Nasal cavity respiratory epithelium epithelial cell of viscerocranial mucosa (primary cell): ENCODE data around the gene CLMP. TPM values are rescaled to one million over a fixed set of nuclear protein-coding genes. Genes with fewer than 3 reads are reported as not detected.

Experiments used
- total RNA-seq: library from RNA; depleted of rRNA; stranded (reverse); fragments of >200 nt; gene quantifications from 2 replicates; pipeline ENCODE4 v1.2.3, GENCODE V29; 2014

The CLMP gene
- total RNA-seq = 10.3 and 23.2 TPM in 2 replicates

GRCh38 chr11:123195188-123196059, at the start of gene CLMP:
CLMP (minus strand) TSS chr11:123195248; CDS start chr11:123194940, 308 bp downstream.

GRCh38 chr11:123061403-123062157, 133.5 kb downstream of the CLMP start, which contains the start of gene HSPA8:
HSPA8 (minus strand) TSS chr11:123062136; CDS start chr11:123061324, 812 bp downstream.

Other genes starting within 250 kb of the CLMP start
- not detected in 2 replicates for gene BSX, start 213.4 kb downstream of the CLMP start, total RNA-seq
- 885 and 1,986 TPM in 2 replicates for gene HSPA8, start 133.1 kb downstream of the CLMP start, total RNA-seq
- under 0.01 and 1.4 TPM in 2 replicates for gene GRAMD1B, start 235.0 kb upstream of the CLMP start, total RNA-seq